DND-41 (cell line): Measurements from ENCODE around the gene DGKB.

ENCODE experiments used
- CTCF ChIP-seq: IDR thresholded peaks from 2 replicates; pipeline ENCODE4 v1.5.1; 2012; ENCODE audit warnings: borderline replicate concordance, low read length, moderate library complexity, mild to moderate bottlenecking; ENCODE audit not compliant: poor library complexity, severe bottlenecking; ENCODE audit errors: extremely low read depth
- EZH2 ChIP-seq: IDR thresholded peaks from 3 replicates; pipeline ENCODE4 v1.6.1; 2012; ENCODE audit warnings: borderline replicate concordance, low read depth, mild to moderate bottlenecking, moderate library complexity, low read length, inconsistent platforms; ENCODE audit not compliant: severe bottlenecking

- no peak for TF ChIP-seq CTCF
- TF ChIP-seq EZH2, result no peak
Measured at GRCh38 chr7:14551310-14551709, 351.2 kb downstream of the DGKB start.
